Measurements from ENCODE around the gene ANKRD60.

The ANKRD60 gene

DNA sequence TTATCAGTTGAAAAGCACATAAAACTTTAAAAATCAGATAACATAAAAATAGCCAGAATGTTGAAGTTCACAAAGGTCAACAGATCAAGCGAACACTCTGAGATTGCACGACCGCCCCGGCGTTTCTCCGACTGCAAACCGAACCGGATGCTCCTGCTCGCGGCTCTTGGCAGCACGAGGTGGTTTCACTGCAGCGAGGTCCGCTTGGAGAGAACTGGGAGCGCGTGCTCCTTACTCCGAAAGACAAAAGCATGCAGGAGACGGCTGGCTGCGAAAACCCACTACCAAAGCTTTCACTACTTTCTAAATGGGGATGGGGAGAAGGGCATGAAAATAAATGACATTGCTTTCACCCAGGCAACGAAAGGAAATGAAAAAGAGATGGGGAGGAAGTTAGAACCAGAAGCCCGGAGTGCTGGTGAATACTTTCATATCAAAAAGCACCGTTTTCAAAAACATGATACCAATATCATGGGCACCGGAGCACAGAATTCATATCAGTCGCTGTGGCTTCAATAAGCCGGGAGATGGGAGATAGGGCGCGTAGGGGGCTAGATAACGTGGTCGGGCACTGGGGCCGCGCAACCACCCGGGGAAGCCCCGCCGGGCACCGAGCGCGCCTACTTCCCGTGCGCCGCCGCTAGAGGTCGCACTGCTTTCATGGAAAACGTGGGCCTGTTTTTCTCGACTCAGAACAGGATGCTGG lies 8.3 kb upstream of the ANKRD60 start:
- Histone ChIP-seq H2BK5ac (ENCODE audit: low read depth, low read length, poor library complexity, severe bottlenecking) (no peak overlapping the region), H4K8ac (ENCODE audit: low read length) (no peak overlapping the region), H3K4me3 (ENCODE audit: insufficient read depth in 1 of 2, low read depth in 1 of 2, low read length in 2 of 2) (peak overlapping the region; percentile 40 to 79), H3K14ac (ENCODE audit: low read length in 2 of 2) (no peak overlapping the region), H2BK15ac (ENCODE audit: low read depth, poor library complexity, severe bottlenecking) (no peak overlapping the region), H3K36me3 (ENCODE audit: control insufficient read depth in 1 of 2, insufficient read depth in 2 of 2, low read depth in 1 of 2, low read length in 2 of 2) (peaks cover 26 to 56% of the 10 kb centered on the region in 2 experiments), H3K9ac (ENCODE audit: low read length) (peak overlapping the region; percentile 76), H4K91ac (ENCODE audit: low read length) (no peak overlapping the region), H3K79me1 (replicated peaks; ENCODE audit: low read length, poor library complexity, severe bottlenecking) (peaks cover 6% of the 10 kb centered on the region), H2AK5ac (ENCODE audit: low read length, severe bottlenecking) (no peak overlapping the region), H3K27me3 (ENCODE audit: control insufficient read depth in 1 of 2, insufficient read depth in 1 of 2, low read length in 2 of 2) (peaks cover 0 to 14% of the 10 kb centered on the region in 2 experiments), H2BK12ac (ENCODE audit: low read length in 2 of 2) (no peak overlapping the region), H3K27ac (ENCODE audit: low read length, poor library complexity, severe bottlenecking) (no peak overlapping the region), H3K9me3 (ENCODE audit: control insufficient read depth, low read length) (no peaks in the 10 kb centered on the region), H3K4me1 (ENCODE audit: control insufficient read depth, insufficient read depth, low read depth, low read length) (peaks cover 2% of the 10 kb centered on the region), H3K4me2 (ENCODE audit: low read length, poor library complexity, severe bottlenecking) (peak overlapping the region; percentile 93), H2BK120ac (ENCODE audit: low read depth, low read length) (no peak overlapping the region), H2AFZ (ENCODE audit: low read depth, low read length) (no peak overlapping the region), H3K23ac (ENCODE audit: low read length in 2 of 2) (no peak overlapping the region), H3K4ac (ENCODE audit: low read depth in 1 of 2, low read length in 2 of 2) (no peak overlapping the region), H3K18ac (ENCODE audit: low read depth in 1 of 2, low read length in 2 of 2) (no peak overlapping the region)
- peak; percentile 71 for DNase-seq
- WGBS: under 1% methylated on average over 34 of the region's 43 CpGs

DNA sequence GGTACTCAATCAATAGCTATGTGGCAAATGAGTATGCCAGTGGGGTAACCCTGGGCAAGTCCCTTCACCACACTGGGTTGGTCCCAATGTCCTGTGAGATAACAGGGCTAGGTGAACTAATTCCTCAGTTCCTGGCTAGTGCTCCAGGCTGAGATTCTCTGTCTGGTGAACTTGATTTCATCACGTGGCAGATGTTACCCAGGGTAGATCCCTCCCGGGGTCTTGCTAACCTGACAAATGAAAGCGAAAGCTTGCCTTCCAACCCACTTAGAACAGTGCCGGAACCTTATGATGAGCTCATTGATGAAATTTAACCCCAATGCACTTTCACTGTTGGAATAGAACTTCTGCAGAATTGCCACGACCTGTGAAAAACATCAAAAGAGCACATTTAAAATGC lies 6.6 kb upstream of the ANKRD60 start:
- no peaks in the 10 kb centered on the region for H3K9me3 ChIP-seq (ENCODE audit: control insufficient read depth, low read length)
- H3K36me3 ChIP-seq (ENCODE audit: control insufficient read depth in 1 of 2, insufficient read depth in 2 of 2, low read depth in 1 of 2, low read length in 2 of 2): peaks cover 26 to 47% of the 10 kb centered on the region in 2 experiments
- no peak overlapping the region for H2BK5ac ChIP-seq (ENCODE audit: low read depth, low read length, poor library complexity, severe bottlenecking)
- no peak overlapping the region for H3K4me2 ChIP-seq (ENCODE audit: low read length, poor library complexity, severe bottlenecking)
- H3K79me1 ChIP-seq (replicated peaks; ENCODE audit: low read length, poor library complexity, severe bottlenecking): peaks cover 5% of the 10 kb centered on the region
- no peak overlapping the region for H3K14ac ChIP-seq (ENCODE audit: low read length in 2 of 2)
- H3K27me3 ChIP-seq (ENCODE audit: control insufficient read depth in 1 of 2, insufficient read depth in 1 of 2, low read length in 2 of 2): peaks cover 0 to 6% of the 10 kb centered on the region in 2 experiments
- H3K4me3 ChIP-seq (ENCODE audit: insufficient read depth in 1 of 2, low read depth in 1 of 2, low read length in 2 of 2): no peak overlapping the region
- H2BK120ac ChIP-seq (ENCODE audit: low read depth, low read length): no peak overlapping the region
- H2AK5ac ChIP-seq (ENCODE audit: low read length, severe bottlenecking): no peak overlapping the region
- H3K18ac ChIP-seq (ENCODE audit: low read depth in 1 of 2, low read length in 2 of 2): no peak overlapping the region
- no peak overlapping the region for H2AFZ ChIP-seq (ENCODE audit: low read depth, low read length)
- H3K4me1 ChIP-seq (ENCODE audit: control insufficient read depth, insufficient read depth, low read depth, low read length): peaks cover 2% of the 10 kb centered on the region
- no peak overlapping the region for H3K27ac ChIP-seq (ENCODE audit: low read length, poor library complexity, severe bottlenecking)
- no peak overlapping the region for H4K8ac ChIP-seq (ENCODE audit: low read length)
- H3K9ac ChIP-seq (ENCODE audit: low read length): no peak overlapping the region
- no peak overlapping the region for H4K91ac ChIP-seq (ENCODE audit: low read length)
- no peak for DNase-seq
- H2BK15ac ChIP-seq (ENCODE audit: low read depth, poor library complexity, severe bottlenecking): no peak overlapping the region
- WGBS: 93% methylated on average over 5 of the region's 5 CpGs
- no peak overlapping the region for H3K4ac ChIP-seq (ENCODE audit: low read depth in 1 of 2, low read length in 2 of 2)
- no peak overlapping the region for H2BK12ac ChIP-seq (ENCODE audit: low read length in 2 of 2)
- no peak overlapping the region for H3K23ac ChIP-seq (ENCODE audit: low read length in 2 of 2)

DNA sequence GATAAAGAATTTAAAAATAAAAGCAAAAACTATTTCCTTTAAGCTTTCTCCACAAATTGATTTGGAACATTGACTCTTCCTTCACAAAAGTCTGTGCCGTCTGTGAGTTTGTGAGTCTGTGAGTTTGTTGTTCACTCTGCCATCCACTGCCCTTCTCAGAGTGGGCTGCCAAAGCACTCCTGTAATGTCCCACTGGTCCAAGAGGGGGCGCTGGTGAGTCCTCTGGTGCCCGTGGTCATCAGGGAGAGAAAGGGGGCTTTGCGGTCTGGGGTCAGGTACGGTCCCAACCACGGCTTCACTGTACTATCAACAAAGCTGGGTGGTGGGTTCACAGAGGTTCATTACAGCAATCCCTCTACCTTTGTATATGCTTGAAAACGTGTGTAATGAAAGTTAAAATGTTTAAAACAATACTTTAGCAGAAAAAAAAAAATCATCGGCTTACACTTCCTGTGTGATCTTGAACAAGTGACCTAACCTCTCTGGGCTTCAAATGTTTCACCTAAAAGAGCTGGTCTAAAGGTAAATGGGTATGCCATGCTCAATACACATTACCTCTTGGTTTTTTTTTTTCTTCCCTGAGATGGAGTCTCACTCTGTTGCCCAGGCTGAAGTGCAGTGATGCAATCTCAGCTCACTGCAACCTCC lies 5.6 kb upstream of the ANKRD60 start:
- Histone ChIP-seq H3K27ac (ENCODE audit: low read length, poor library complexity, severe bottlenecking) (no peak overlapping the region), H3K9ac (ENCODE audit: low read length) (no peak overlapping the region), H3K4ac (ENCODE audit: low read depth in 1 of 2, low read length in 2 of 2) (no peak overlapping the region), H2BK15ac (ENCODE audit: low read depth, poor library complexity, severe bottlenecking) (no peak overlapping the region), H2BK120ac (ENCODE audit: low read depth, low read length) (no peak overlapping the region), H2AK5ac (ENCODE audit: low read length, severe bottlenecking) (no peak overlapping the region), H3K79me1 (replicated peaks; ENCODE audit: low read length, poor library complexity, severe bottlenecking) (peaks cover 5% of the 10 kb centered on the region), H3K18ac (ENCODE audit: low read depth in 1 of 2, low read length in 2 of 2) (no peak overlapping the region), H3K9me3 (ENCODE audit: control insufficient read depth, low read length) (no peaks in the 10 kb centered on the region), H2AFZ (ENCODE audit: low read depth, low read length) (no peak overlapping the region), H3K4me1 (ENCODE audit: control insufficient read depth, insufficient read depth, low read depth, low read length) (no peaks in the 10 kb centered on the region), H2BK5ac (ENCODE audit: low read depth, low read length, poor library complexity, severe bottlenecking) (no peak overlapping the region), H3K23ac (ENCODE audit: low read length in 2 of 2) (no peak overlapping the region), H3K14ac (ENCODE audit: low read length in 2 of 2) (no peak overlapping the region), H2BK12ac (ENCODE audit: low read length in 2 of 2) (no peak overlapping the region), H4K91ac (ENCODE audit: low read length) (no peak overlapping the region), H3K27me3 (ENCODE audit: control insufficient read depth in 1 of 2, insufficient read depth in 1 of 2, low read length in 2 of 2) (peaks cover 5 to 6% of the 10 kb centered on the region in 2 experiments), H3K36me3 (ENCODE audit: control insufficient read depth in 1 of 2, insufficient read depth in 2 of 2, low read depth in 1 of 2, low read length in 2 of 2) (peaks cover 19 to 37% of the 10 kb centered on the region in 2 experiments), H3K4me3 (ENCODE audit: insufficient read depth in 1 of 2, low read depth in 1 of 2, low read length in 2 of 2) (no peak overlapping the region), H4K8ac (ENCODE audit: low read length) (no peak overlapping the region), H3K4me2 (ENCODE audit: low read length, poor library complexity, severe bottlenecking) (no peak overlapping the region)
- 59% methylated on average over 7 of the region's 8 CpGs for WGBS
- peak; percentile 26 for DNase-seq

- no peak overlapping the region for H4K91ac ChIP-seq (ENCODE audit: low read length)
- H3K27me3 ChIP-seq (ENCODE audit: control insufficient read depth in 1 of 2, insufficient read depth in 1 of 2, low read length in 2 of 2): peaks cover 9 to 10% of the 10 kb centered on the region in 2 experiments
- 97% methylated on average over 8 of the region's 8 CpGs for WGBS
- H2BK120ac ChIP-seq (ENCODE audit: low read depth, low read length): no peak overlapping the region
- H2BK15ac ChIP-seq (ENCODE audit: low read depth, poor library complexity, severe bottlenecking): no peak overlapping the region
- H3K14ac ChIP-seq (ENCODE audit: low read length in 2 of 2): no peak overlapping the region
- H2AK5ac ChIP-seq (ENCODE audit: low read length, severe bottlenecking): no peak overlapping the region
- H3K36me3 ChIP-seq (ENCODE audit: control insufficient read depth in 1 of 2, insufficient read depth in 2 of 2, low read depth in 1 of 2, low read length in 2 of 2): peaks cover 17 to 35% of the 10 kb centered on the region in 2 experiments
- H3K9me3 ChIP-seq (ENCODE audit: control insufficient read depth, low read length): no peaks in the 10 kb centered on the region
- no peak overlapping the region for H3K18ac ChIP-seq (ENCODE audit: low read depth in 1 of 2, low read length in 2 of 2)
- no peak overlapping the region for H3K4me2 ChIP-seq (ENCODE audit: low read length, poor library complexity, severe bottlenecking)
- no peak overlapping the region for H3K4ac ChIP-seq (ENCODE audit: low read depth in 1 of 2, low read length in 2 of 2)
- no peak overlapping the region for H2BK12ac ChIP-seq (ENCODE audit: low read length in 2 of 2)
- H3K27ac ChIP-seq (ENCODE audit: low read length, poor library complexity, severe bottlenecking): no peak overlapping the region
- H3K4me1 ChIP-seq (ENCODE audit: control insufficient read depth, insufficient read depth, low read depth, low read length): peaks cover 5% of the 10 kb centered on the region
- peaks cover 5% of the 10 kb centered on the region for H3K79me1 ChIP-seq (replicated peaks; ENCODE audit: low read length, poor library complexity, severe bottlenecking)
- H3K23ac ChIP-seq (ENCODE audit: low read length in 2 of 2): no peak overlapping the region
- H2AFZ ChIP-seq (ENCODE audit: low read depth, low read length): no peak overlapping the region
- no peak for DNase-seq
- H2BK5ac ChIP-seq (ENCODE audit: low read depth, low read length, poor library complexity, severe bottlenecking): no peak overlapping the region
- no peak overlapping the region for H4K8ac ChIP-seq (ENCODE audit: low read length)
- H3K4me3 ChIP-seq (ENCODE audit: insufficient read depth in 1 of 2, low read depth in 1 of 2, low read length in 2 of 2): no peak overlapping the region
- no peak overlapping the region for H3K9ac ChIP-seq (ENCODE audit: low read length)
These were observed 4.9 kb upstream of the ANKRD60 start for GRCh38 chr20:58233393-58233792.
